Upper lobe of right lung (tissue), 1 donor: ENCODE measurements around the gene IMMP2L. TPM values are rescaled to one million over a fixed set of nuclear protein-coding genes. Genes with fewer than 3 reads are reported as not detected.

ENCODE experiments used
- ATAC-seq: fragments of 200-7000 bp; cut with Tn5 transposase; one replicate; pipeline ENCODE4 v1.9.1; 2020; ENCODE audit warnings: mild to moderate bottlenecking, moderate library complexity
- DNase-seq: peaks from one replicate; pipeline ENCODE4 v3.0.0-alpha.2; 2020
- H3K27ac ChIP-seq: fragments of 200-600 bp; one replicate; pipeline ENCODE4 v1.8.0; 2022
- H3K27me3 ChIP-seq: fragments of 200-600 bp; one replicate; pipeline ENCODE4 v1.8.0; 2022; ENCODE audit warnings: mild to moderate bottlenecking
- H3K36me3 ChIP-seq: fragments of 200-600 bp; one replicate; pipeline ENCODE4 v1.8.0; 2022
- H3K4me1 ChIP-seq: fragments of 200-600 bp; one replicate; pipeline ENCODE4 v1.8.0; 2022
- H3K4me3 ChIP-seq: fragments of 200-600 bp; one replicate; pipeline ENCODE4 v1.8.0; 2022; ENCODE audit warnings: mild to moderate bottlenecking
- H3K9me3 ChIP-seq: fragments of 200-600 bp; one replicate; pipeline ENCODE4 v1.8.0; 2022
- CTCF ChIP-seq: fragments of 200-600 bp; IDR thresholded peaks from one replicate; pipeline ENCODE4 v1.8.0; 2022; ENCODE audit warnings: antibody characterized with exemption
- intact Hi-C: fragments of 100-400 bp; cut with DNase I; formaldehyde crosslinking; loops from one replicate; pipeline ENCODE4 v1.11.0; 2022
- total RNA-seq: library from RNA; stranded (reverse); fragmentation: NEBNext Ultra II Directional; extraction: Animal tissue kit (Norgen Biotek cat#: 25700); gene quantifications from one replicate; pipeline ENCODE4 v1.2.1, GENCODE V29; 2021
- donor health status: DM: no; HTN: yes; CAD: no; lungs with severe emphysema.

The IMMP2L gene
- total RNA-seq, 1 donor from 2014 or later, result 22.0 TPM

- Histone ChIP-seq H3K4me1 (no peaks in the 10 kb centered on the region), H3K9me3 (no peaks in the 10 kb centered on the region), H3K27ac (no peak overlapping the region), H3K27me3 (no peaks in the 10 kb centered on the region), H3K36me3 (no peaks in the 10 kb centered on the region), H3K4me3 (no peak overlapping the region)
- intact Hi-C loops, result no loop called here
- ATAC-seq, result no peak
- no peak for TF ChIP-seq CTCF
- DNase-seq, result no peak
These were observed 338.5 kb downstream of the IMMP2L start for GRCh38 chr7:111223802-111224253.

- no peak overlapping the region for H3K4me3 ChIP-seq
- no peaks in the 10 kb centered on the region for H3K27me3 ChIP-seq
- intact Hi-C loops, result no loop called here
- no peaks in the 10 kb centered on the region for H3K4me1 ChIP-seq
- H3K27ac ChIP-seq, result no peak overlapping the region
- TF ChIP-seq CTCF, result no peak
- H3K9me3 ChIP-seq, result no peaks in the 10 kb centered on the region
- no peaks in the 10 kb centered on the region for H3K36me3 ChIP-seq
- DNase-seq, result no peak
- ATAC-seq, result no peak
These were observed 346.7 kb downstream of the IMMP2L start for GRCh38 chr7:111215550-111215949.

GRCh38 chr7:111212857-111213523, 349.3 kb downstream of the IMMP2L start:
- H3K36me3 ChIP-seq, result no peaks in the 10 kb centered on the region
- no peak overlapping the region for H3K27ac ChIP-seq
- H3K9me3 ChIP-seq, result no peaks in the 10 kb centered on the region
- peak; percentile 40 for DNase-seq
- intact Hi-C loops, result no loop called here
- ATAC-seq, result peak; percentile 35
- H3K27me3 ChIP-seq, result no peaks in the 10 kb centered on the region
- TF ChIP-seq CTCF, result no peak
- no peak overlapping the region for H3K4me3 ChIP-seq
- no peaks in the 10 kb centered on the region for H3K4me1 ChIP-seq

- TF ChIP-seq CTCF, result no peak
- Histone ChIP-seq H3K9me3 (no peaks in the 10 kb centered on the region), H3K4me3 (no peak overlapping the region), H3K27ac (no peak overlapping the region), H3K36me3 (no peaks in the 10 kb centered on the region), H3K4me1 (no peaks in the 10 kb centered on the region), H3K27me3 (no peaks in the 10 kb centered on the region)
- ATAC-seq (no peak), DNase-seq (no peak)
- intact Hi-C loops, result no loop called here
These were observed 351.3 kb downstream of the IMMP2L start for GRCh38 chr7:111210996-111211395.

- Histone ChIP-seq H3K4me1 (no peaks in the 10 kb centered on the region), H3K27me3 (no peaks in the 10 kb centered on the region), H3K9me3 (no peaks in the 10 kb centered on the region), H3K36me3 (no peaks in the 10 kb centered on the region), H3K27ac (no peak overlapping the region), H3K4me3 (no peak overlapping the region)
- intact Hi-C loops, result no loop called here
- no peak for ATAC-seq
- no peak for TF ChIP-seq CTCF
- DNase-seq, result no peak
These were observed 352.2 kb downstream of the IMMP2L start for GRCh38 chr7:111210043-111210442.

GRCh38 chr7:111205251-111205650, 357.0 kb downstream of the IMMP2L start:
- no peak for DNase-seq

More at GRCh38 chr7:111205251-111205650, 357.0 kb downstream of the IMMP2L start:
- TF ChIP-seq CTCF, result no peak
- Histone ChIP-seq H3K4me1 (no peaks in the 10 kb centered on the region), H3K9me3 (no peaks in the 10 kb centered on the region), H3K4me3 (no peak overlapping the region), H3K27me3 (no peaks in the 10 kb centered on the region), H3K36me3 (no peaks in the 10 kb centered on the region), H3K27ac (no peak overlapping the region)
- ATAC-seq, result no peak
- intact Hi-C loops, result no loop called here
